Heart left ventricle (tissue), 13 donors: Measurements from ENCODE around the gene DNAI2.

ENCODE experiments used
- POLR2A ChIP-seq, 2 donors: fragments of 450-650 bp; IDR thresholded peaks; one replicate each; pipeline ENCODE4 v1.6.1; 2017; ENCODE audit warnings: antibody characterized with exemption in 2 of 2, mild to moderate bottlenecking in 2 of 2, moderate library complexity in 2 of 2
- TF ChIP-seq, protein P1 (sequence below), 12 donors: fragments of 200-600 bp; sonication (generic) in 4 of 12; IDR thresholded peaks; one replicate each; pipeline versions ENCODE4 v1.5.0 to v1.8.0; 2018 to 2022; ENCODE audit warnings: antibody characterized with exemption in 12 of 12, mild to moderate bottlenecking in 5 of 12
- donor health status: ischemic (EF 13 %, LVEDD 7.1; RV severe dilation, severe dysfunction).
- donor health status: DM: no; HTN: yes; CAD: no.
- donor health status: DM: no; HTN: no; CAD: no.
- donor health status: ischemic (EF 25% LVEDD 6.9; RV normal size, moderate dysfunction).
- donor health status: ischemic (EF 25% LVEDD 5.7; RV mildly dilated, moderate dysfunction).
- donor health status: ischemic (EF 35%, LVEDD 5.7; RV mildly dilated, moderate dysfunction).
- donor health status: nonischemic (EF 11% LVEDD 7.7; RV severe dilation, severe dysfunction).
- donor health status: DM: yes; HTN: yes; CAD: no.
- donor health status: PGD.
- donor health status: ischemic (EF 29% LVEDD 5.4; RV normal size, mild dysfunction).
- donor health status: nonischemic (EF 23%, LVEDD 6.1; RV moderate dilation, normal function).

DNA sequence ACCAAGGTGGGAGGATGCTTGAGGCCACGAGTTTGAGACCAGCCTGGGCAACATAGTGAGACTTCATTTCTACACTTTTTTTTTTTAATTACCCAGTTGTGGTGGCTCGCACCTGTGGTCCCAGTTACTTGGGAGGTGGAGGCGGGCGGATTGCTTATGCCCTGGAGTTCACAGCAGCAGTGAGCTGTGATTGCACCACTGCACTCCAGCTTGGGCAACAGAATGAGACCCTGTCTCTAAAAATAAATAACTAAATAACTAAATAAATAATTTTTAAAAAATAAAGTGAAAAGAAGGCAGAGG, 9.3 kb downstream of the DNAI2 start:
- TF ChIP-seq, protein P1, sequence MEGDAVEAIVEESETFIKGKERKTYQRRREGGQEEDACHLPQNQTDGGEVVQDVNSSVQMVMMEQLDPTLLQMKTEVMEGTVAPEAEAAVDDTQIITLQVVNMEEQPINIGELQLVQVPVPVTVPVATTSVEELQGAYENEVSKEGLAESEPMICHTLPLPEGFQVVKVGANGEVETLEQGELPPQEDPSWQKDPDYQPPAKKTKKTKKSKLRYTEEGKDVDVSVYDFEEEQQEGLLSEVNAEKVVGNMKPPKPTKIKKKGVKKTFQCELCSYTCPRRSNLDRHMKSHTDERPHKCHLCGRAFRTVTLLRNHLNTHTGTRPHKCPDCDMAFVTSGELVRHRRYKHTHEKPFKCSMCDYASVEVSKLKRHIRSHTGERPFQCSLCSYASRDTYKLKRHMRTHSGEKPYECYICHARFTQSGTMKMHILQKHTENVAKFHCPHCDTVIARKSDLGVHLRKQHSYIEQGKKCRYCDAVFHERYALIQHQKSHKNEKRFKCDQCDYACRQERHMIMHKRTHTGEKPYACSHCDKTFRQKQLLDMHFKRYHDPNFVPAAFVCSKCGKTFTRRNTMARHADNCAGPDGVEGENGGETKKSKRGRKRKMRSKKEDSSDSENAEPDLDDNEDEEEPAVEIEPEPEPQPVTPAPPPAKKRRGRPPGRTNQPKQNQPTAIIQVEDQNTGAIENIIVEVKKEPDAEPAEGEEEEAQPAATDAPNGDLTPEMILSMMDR (IDR thresholded peaks at IDR 0.05), result no peak
- TF ChIP-seq POLR2A (IDR thresholded peaks at IDR 0.05), result no peak
